Omental fat pad (tissue), 4 donors: ENCODE results near the gene KLHL29. TPM values are rescaled to one million over a fixed set of nuclear protein-coding genes. Genes with fewer than 3 reads are reported as not detected.

ENCODE experiments used
- ATAC-seq: fragments of 150-250 bp; one replicate; pipeline ENCODE4 v1.9.1; 2016; ENCODE audit warnings: mild to moderate bottlenecking, moderate library complexity; ENCODE audit not compliant: low FRiP score
- DNase-seq: peaks from one replicate; pipeline ENCODE4 v3.0.0-alpha.2; 2019; ENCODE audit warnings: low spot score
- total RNA-seq, 4 donors: library from RNA; depleted of rRNA; stranded (reverse); fragments of >200 nt; gene quantifications; one replicate each; pipeline ENCODE4 v1.1.0, GENCODE V29; 2016
- TF ChIP-seq, protein P1 (sequence below), 3 donors: fragments of 450-650 bp; IDR thresholded peaks; one replicate each; pipeline ENCODE4 v1.5.1; 2016 to 2017; ENCODE audit warnings: antibody characterized with exemption in 3 of 3, mild to moderate bottlenecking in 3 of 3, moderate library complexity in 2 of 3

The KLHL29 gene
- total RNA-seq, 4 donors from 2014 or later, result 4.0 to 19.5 (median 12.7) TPM

DNA sequence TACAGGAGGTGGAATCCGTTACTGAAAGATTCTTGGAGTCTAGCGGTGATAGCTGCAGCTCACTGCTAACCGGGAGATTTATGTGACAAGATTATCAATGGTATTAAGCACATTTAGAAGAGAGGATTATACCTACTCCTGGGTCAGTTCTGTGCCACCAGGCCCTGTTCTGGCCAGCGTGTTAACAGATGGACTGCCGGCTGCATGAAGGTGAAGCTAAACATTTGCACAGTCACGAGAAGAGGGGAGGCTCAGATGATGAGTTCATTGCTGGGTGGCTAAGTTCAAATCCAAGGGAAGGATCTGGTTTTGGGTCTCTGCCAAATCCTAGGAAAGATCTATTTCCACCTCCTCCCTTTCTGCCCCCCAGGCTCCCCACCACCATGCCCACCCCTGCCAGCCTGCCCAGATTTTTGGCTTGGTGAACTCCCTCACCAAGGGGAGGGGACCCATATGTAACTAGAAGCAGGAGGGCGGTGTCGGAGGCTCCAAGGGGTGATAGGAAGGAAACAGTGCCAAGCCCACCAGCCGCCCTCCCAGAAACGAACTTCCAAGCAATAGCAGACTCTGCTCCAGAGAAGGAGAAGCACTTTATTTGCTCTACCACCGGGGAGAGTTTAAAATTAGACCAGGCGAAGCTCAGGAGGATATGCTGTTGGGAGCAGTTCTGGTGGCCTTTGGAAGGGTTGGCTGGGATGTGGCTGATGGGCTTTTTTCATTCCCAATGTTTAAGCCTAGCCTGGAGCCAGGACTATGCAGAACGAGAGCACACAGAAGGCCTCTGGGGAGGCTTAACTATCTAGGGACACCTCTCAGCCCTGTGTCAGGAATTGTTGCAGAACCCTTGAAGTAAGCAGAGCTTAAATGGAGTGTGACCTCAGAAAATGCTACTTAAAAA, 200.5 kb downstream of the KLHL29 start:
- TF ChIP-seq, protein P1, sequence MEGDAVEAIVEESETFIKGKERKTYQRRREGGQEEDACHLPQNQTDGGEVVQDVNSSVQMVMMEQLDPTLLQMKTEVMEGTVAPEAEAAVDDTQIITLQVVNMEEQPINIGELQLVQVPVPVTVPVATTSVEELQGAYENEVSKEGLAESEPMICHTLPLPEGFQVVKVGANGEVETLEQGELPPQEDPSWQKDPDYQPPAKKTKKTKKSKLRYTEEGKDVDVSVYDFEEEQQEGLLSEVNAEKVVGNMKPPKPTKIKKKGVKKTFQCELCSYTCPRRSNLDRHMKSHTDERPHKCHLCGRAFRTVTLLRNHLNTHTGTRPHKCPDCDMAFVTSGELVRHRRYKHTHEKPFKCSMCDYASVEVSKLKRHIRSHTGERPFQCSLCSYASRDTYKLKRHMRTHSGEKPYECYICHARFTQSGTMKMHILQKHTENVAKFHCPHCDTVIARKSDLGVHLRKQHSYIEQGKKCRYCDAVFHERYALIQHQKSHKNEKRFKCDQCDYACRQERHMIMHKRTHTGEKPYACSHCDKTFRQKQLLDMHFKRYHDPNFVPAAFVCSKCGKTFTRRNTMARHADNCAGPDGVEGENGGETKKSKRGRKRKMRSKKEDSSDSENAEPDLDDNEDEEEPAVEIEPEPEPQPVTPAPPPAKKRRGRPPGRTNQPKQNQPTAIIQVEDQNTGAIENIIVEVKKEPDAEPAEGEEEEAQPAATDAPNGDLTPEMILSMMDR (IDR thresholded peaks at IDR 0.05), result no peak
- DNase-seq (no peak), ATAC-seq (no peak)

DNA sequence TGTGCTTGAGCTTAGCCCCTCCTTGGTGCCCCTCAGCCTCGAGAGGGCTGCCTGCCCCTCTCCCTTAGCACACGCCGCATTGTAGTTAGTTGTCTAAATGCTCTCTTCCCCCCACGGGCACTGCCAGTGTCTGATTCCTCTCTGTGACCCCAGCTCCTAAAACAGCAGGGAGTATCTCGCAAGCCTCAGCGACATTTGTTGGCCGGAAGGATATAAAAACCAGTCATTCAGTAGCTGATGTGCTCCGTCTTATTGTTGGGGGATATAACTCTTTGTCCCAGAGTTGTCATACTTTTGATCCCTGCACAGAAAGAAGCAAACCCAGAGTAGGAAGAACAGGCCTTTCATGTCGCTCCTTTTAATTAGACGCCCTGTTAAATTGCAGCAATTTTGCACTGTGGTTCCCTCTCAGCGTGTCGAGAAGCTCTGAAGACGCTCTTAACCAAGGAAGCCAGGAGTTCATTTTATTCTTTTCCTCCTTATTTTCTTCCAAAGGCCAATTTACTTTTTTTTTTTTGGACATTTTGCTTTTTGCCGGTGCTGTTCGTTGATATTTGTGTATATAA, 201.8 kb downstream of the KLHL29 start:
- TF ChIP-seq, protein P1 (IDR thresholded peaks at IDR 0.05), result no peak
- DNase-seq (no peak), ATAC-seq (no peak)

DNA sequence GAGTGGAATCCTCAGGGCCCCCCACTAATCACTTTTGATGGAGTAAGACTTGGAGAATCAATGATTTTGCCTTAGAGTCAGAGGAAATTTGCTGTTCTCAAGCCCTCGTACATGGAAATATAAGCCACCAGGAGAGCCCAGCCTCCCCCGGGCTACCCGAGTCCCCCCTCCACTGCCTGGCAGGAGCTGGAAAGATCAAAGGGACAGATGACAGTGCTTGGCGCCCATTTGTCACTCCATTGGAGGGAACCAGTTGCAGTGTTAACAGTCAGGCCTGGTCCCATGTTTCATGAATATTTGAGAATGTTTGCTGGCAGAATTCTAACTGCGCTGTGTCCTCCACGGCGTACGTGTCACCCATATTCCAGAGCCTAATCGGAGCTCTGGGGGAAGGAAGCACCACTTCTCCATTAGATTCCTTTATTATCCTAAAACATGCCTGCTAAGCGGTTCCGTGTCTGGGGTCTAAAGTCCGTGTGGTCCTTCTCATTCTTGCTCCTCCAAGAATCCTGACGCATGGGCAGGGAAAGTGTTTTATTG, 202.4 kb downstream of the KLHL29 start:
- no peak for ATAC-seq

DNA sequence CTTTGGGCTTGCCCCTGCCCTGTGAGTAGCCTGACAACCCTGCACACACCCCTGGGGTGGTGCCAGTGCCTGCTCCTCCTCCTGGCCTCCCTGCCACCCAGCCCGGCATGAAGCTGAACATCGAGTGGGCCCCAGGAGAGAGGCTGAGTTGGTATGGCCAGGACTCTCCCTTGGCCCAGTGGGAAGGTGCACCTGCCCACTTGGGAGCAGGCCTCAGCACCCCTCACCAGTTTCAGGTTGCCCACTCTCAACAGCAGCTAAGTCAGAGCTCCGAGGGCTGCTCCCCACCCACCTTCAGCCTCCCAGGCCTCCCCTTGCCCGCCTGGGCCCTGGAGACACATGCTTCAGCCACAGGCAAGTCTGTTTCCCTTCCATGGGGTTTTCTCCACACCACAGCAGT, 203.1 kb downstream of the KLHL29 start:
- no peak for DNase-seq
- TF ChIP-seq, protein P1 (IDR thresholded peaks at IDR 0.05), result no peak
- no peak for ATAC-seq

More for the DNA sequence above, 202.4 kb downstream of the KLHL29 start:
- TF ChIP-seq, protein P1 (IDR thresholded peaks at IDR 0.05), result no peak
- DNase-seq, result no peak

DNA sequence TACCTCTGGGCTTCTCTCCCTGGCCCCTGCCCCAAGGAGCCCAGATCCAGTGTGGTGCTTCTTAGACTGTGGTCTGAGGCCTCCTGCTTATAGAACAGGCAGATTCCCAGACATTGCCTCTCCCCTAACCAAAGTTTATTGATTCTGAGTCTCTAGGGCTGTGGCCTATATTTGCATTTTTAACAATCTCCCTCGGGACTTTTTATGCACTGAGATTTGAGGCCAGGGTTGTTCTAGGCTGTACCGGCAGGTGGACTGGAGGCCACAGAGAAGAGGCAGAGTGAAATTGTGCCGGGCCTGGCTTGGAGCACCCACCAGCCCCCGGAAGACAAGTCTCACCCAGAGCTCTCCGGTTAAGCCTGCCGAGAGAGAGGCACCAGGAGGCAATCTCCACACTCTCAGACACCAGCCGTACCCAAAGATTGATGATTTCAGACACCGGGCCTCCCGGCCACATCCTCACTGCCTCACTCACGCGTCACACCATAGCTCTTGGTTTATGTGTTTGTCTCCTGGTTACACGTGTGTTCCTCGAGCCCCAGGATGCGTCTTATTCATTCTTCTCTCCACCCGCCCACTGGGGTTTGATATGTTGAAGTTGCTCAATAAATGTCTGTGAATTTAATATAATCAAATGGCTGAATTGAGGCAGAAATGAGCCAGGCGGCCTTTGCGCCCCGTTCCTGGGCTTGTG, 203.7 kb downstream of the KLHL29 start:
- DNase-seq, result no peak
- ATAC-seq, result no peak
- TF ChIP-seq, protein P1 (IDR thresholded peaks at IDR 0.05), result no peak

DNA sequence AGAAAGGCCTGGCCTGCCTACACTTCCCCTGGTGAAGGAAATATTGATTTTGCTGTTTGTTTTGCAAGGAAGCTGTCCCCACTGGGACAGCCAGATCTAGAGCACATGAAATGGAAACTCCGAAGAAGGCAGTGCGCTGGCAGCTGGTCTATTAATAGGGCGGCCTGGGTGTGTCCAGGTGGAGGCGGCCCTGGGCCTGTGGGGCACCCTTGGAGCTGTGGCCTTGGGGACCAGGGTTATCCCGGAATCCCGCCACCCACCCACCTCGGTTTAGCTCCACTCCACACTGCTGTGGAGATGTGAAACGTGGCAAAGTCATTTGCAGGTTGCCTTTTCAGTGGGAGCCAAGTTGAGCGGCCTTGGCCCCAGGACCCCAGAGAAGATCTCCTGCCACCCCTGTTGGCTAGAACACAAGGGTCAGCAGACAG, 204.3 kb downstream of the KLHL29 start:
- TF ChIP-seq, protein P1 (IDR thresholded peaks at IDR 0.05), result no peak
- DNase-seq (no peak), ATAC-seq (no peak)
